IMR-90 (cell line): ENCODE results near the gene PSMG3. TPM values are rescaled to one million over a fixed set of nuclear protein-coding genes. Genes with fewer than 3 reads are reported as not detected.
A peak's percentile ranks its signal among the peaks of the same experiment; 100 is the strongest.

Experiments
- ATAC-seq: fragments of 200-7000 bp; cut with Tn5 transposase; 2 replicates; pipeline ENCODE4 v1.9.1; 2020; ENCODE audit warnings: low read depth, mild to moderate bottlenecking, moderate library complexity
- BruUV-seq: library from RNA; stranded (reverse); fragments of 400-500 nt; replicated peaks from 2 replicates; lab custom pipeline; 2021; lab: Mats Ljungman, UMichigan
- CTCF ChIA-PET: fragments of 300-600 bp; formaldehyde crosslinking; extraction: SDS; loops from one replicate; lab custom pipeline; 2021; ENCODE audit warnings: antibody characterized with exemption; lab: Yijun Ruan, JAX
- POLR2A ChIA-PET: fragments of 300-600 bp; sonication (Branson Sonifier 250); formaldehyde crosslinking; loops from one replicate; lab custom pipeline; 2022; ENCODE audit warnings: antibody characterized with exemption; ENCODE audit not compliant: unreplicated experiment; lab: Charles Lee
- DNase-seq: peaks from one replicate; pipeline ENCODE4 v3.0.0; 2013
- H2AFZ ChIP-seq: replicated peaks from 2 replicates; pipeline ENCODE3; 2013; ENCODE audit warnings: low read length, mild to moderate bottlenecking; ENCODE audit not compliant: poor library complexity
- H2AK5ac ChIP-seq: 2 replicates; pipeline ENCODE4 v1.6.1; 2013; ENCODE audit warnings: low read depth, low read length, inconsistent platforms
- H2AK9ac ChIP-seq: replicated peaks from 2 replicates; pipeline ENCODE3; 2013; ENCODE audit warnings: mild to moderate bottlenecking, low read depth, low read length, moderate library complexity; ENCODE audit not compliant: poor library complexity
- H2BK120ac ChIP-seq: 2 replicates; pipeline ENCODE4 v1.6.1; 2013; ENCODE audit warnings: low read depth, low read length, inconsistent platforms
- H2BK15ac ChIP-seq: 3 replicates; pipeline ENCODE4 v1.6.1; 2013; ENCODE audit warnings: low read depth, low read length, inconsistent platforms
- H2BK20ac ChIP-seq: 2 replicates; pipeline ENCODE4 v1.6.1; 2013; ENCODE audit warnings: low read depth, mild to moderate bottlenecking, inconsistent platforms, low read length, moderate library complexity
- H2BK5ac ChIP-seq: 2 replicates; pipeline ENCODE4 v1.6.1; 2013; ENCODE audit warnings: mild to moderate bottlenecking, low read depth, low read length, inconsistent platforms; ENCODE audit not compliant: poor library complexity, severe bottlenecking
- H3K14ac ChIP-seq: replicated peaks from 2 replicates; pipeline ENCODE4 v1.6.1; 2013; ENCODE audit warnings: low read depth, low read length, inconsistent platforms
- H3K18ac ChIP-seq: 2 replicates; pipeline ENCODE4 v1.6.1; 2013; ENCODE audit warnings: low read depth, low read length, control low read depth
- H3K23ac ChIP-seq: 2 replicates; pipeline ENCODE4 v1.6.1; 2013; ENCODE audit warnings: low read depth, low read length, inconsistent platforms
- H3K27ac ChIP-seq: 2 replicates; pipeline ENCODE4 v1.5.1; 2013; ENCODE audit warnings: mild to moderate bottlenecking, control low read depth, low read length; ENCODE audit not compliant: insufficient read depth
- H3K27me3 ChIP-seq: 2 replicates; pipeline ENCODE4 v1.6.1; 2013; ENCODE audit warnings: low read length; ENCODE audit not compliant: control insufficient read depth, insufficient read depth
- H3K36me3 ChIP-seq: 2 replicates; pipeline ENCODE4 v1.6.1; 2013; ENCODE audit warnings: low read length, mixed read lengths; ENCODE audit not compliant: control insufficient read depth, insufficient read depth
- H3K4ac ChIP-seq: 2 replicates; pipeline ENCODE4 v1.6.1; 2013; ENCODE audit warnings: low read depth, low read length, inconsistent platforms
- H3K4me1 ChIP-seq: 2 replicates; pipeline ENCODE4 v1.6.1; 2013; ENCODE audit warnings: low read length, mixed read lengths; ENCODE audit not compliant: control insufficient read depth, insufficient read depth
- H3K4me2 ChIP-seq: 2 replicates; pipeline ENCODE4 v1.6.1; 2013; ENCODE audit warnings: low read depth, mild to moderate bottlenecking, control low read depth, low read length, moderate library complexity
- H3K4me3 ChIP-seq: 2 replicates; pipeline ENCODE4 v1.5.1; 2013; ENCODE audit warnings: low read depth, mild to moderate bottlenecking, control low read depth, low read length, moderate library complexity; ENCODE audit not compliant: insufficient read depth
- H3K56ac ChIP-seq: 2 replicates; pipeline ENCODE4 v1.6.1; 2013; ENCODE audit warnings: low read length, inconsistent platforms; ENCODE audit not compliant: insufficient read depth; ENCODE audit errors: extremely low read depth
- H3K79me1 ChIP-seq, 2 experiments: 2 replicates each; pipeline ENCODE4 v1.6.1; 2013; ENCODE audit warnings: low read length in 2 of 2, inconsistent platforms in 1 of 2, low read depth in 1 of 2
- H3K9ac ChIP-seq: 2 replicates; pipeline ENCODE4 v1.6.1; 2013; ENCODE audit warnings: low read depth, low read length, control low read depth
- H3K9me1 ChIP-seq: 2 replicates; pipeline ENCODE4 v1.6.1; 2013; ENCODE audit warnings: low read length, inconsistent platforms; ENCODE audit not compliant: insufficient read depth
- H3K9me3 ChIP-seq: 2 replicates; pipeline ENCODE4 v1.6.1; 2013; ENCODE audit warnings: low read length; ENCODE audit not compliant: control insufficient read depth, insufficient read depth
- H4K20me1 ChIP-seq: 2 replicates; pipeline ENCODE4 v1.6.1; 2013; ENCODE audit warnings: low read length, inconsistent platforms; ENCODE audit not compliant: insufficient read depth
- H4K5ac ChIP-seq: 2 replicates; pipeline ENCODE4 v1.6.1; 2013; ENCODE audit warnings: mild to moderate bottlenecking, low read depth, low read length, control low read depth
- H4K8ac ChIP-seq, 2 experiments: 2 replicates each; pipeline ENCODE4 v1.6.1; 2013; ENCODE audit warnings: low read depth in 2 of 2, low read length in 2 of 2, control low read depth in 1 of 2, inconsistent platforms in 1 of 2
- H4K91ac ChIP-seq: 2 replicates; pipeline ENCODE4 v1.6.1; 2013; ENCODE audit warnings: low read depth, low read length, inconsistent platforms; ENCODE audit not compliant: insufficient read depth
- POLR2A ChIP-seq: IDR thresholded peaks from 2 replicates; pipeline ENCODE4 v1.6.1; 2012; ENCODE audit warnings: mild to moderate bottlenecking, low read depth, low read length
- SMC3 ChIP-seq: fragments of 150-350 bp; IDR thresholded peaks from 2 replicates; pipeline ENCODE4 v1.6.1; 2016; ENCODE audit warnings: low read depth, mild to moderate bottlenecking, antibody characterized with exemption, low read length, moderate library complexity
- WGBS, 2 experiments: methylation state at CpG; one replicate each; pipeline versions ENCODE4 v1.1.5 to v1.1.7; 2013; ENCODE audit warnings: missing lambda C conversion rate in 2 of 2; ENCODE audit not compliant: insufficient read length in 1 of 2; ENCODE audit errors: extremely low coverage in 2 of 2; 5-methylcytosine and 5-hydroxymethylcytosine counted together
- dilution Hi-C: fragments of 300-500 bp; cut with HindIII; formaldehyde crosslinking; loops from one replicate; pipeline ENCODE4 v1.14.3; 2018; ENCODE audit warnings: low sequenced_read_pairs; ENCODE audit not compliant: unreplicated experiment
- in situ Hi-C: fragments of 300-500 bp; cut with MboI; formaldehyde crosslinking; loops from 3 replicates; pipeline ENCODE4 v1.14.3; 2019; ENCODE audit warnings: low sequenced_read_pairs, inconsistent platforms, mixed read lengths
- intact Hi-C: fragments of 100-400 bp; cut with micrococcal nuclease; formaldehyde crosslinking; loops from 2 replicates; pipeline ENCODE4 v1.10.0; 2022
- polyA plus RNA-seq, 3 experiments: library from polyadenylated mRNA; depleted of rRNA; stranded (reverse); fragments of >200 nt; gene quantifications; 2 replicates each; pipeline ENCODE4 v1.2.3, GENCODE V29; 2012; ENCODE audit warnings: low replicate concordance in 1 of 3
- total RNA-seq: library from RNA; depleted of rRNA; stranded (reverse); fragments of >200 nt; gene quantifications from 2 replicates; pipeline ENCODE4 v1.2.3, GENCODE V29; 2012

PSMG3 gene
- total and polyA plus RNA-seq, 2 of the 4 experiments (the other 2 are of a cell fraction): 37.3 to 54.1 TPM

DNA sequence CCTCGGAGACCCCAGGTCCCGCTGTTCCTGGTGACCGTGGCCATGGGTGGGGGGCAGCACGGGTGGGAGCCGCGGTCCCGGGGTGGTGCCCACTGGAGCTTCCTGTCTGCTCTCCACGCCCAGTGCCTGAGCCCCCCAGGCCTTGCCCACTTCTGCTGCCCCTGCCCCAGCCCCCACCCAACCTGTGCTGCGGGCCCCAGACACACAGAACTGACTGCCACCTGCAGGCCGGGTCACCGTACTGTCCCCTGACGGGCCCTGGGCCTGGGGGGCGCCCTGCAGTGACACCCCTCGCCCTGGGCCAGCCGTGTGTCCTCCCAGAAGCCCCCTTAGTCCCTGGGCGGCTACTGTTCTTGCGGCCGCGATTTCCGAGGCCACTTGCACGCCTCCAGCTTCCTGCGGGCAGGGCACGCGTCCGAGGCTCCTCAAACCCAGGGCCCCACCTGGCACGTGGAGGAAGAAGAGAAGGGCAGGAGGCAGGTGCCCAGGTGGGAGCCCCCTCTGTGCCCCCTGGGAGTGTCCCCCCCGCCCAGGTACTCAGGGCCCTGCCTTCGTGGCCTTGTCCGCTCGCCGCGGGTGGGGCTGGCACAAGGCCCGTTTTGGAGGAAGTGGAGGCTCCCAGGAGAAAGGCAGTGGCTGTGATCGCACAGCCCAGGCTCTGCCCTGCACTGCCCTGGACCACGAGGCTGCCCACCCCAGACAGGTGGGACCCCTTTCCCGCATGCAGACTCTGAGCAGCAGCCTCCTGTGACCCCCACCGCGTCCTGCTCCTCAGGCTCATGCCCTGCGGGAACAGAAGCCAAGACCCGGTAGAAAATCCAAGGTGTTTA, 24.2 kb downstream of the PSMG3 start:
- Histone ChIP-seq H3K4me1 (no peaks in the 10 kb centered on the region), H3K56ac (no peak overlapping the region), H3K27ac (no peak overlapping the region), H2BK15ac (no peak overlapping the region), H3K4me3 (no peak overlapping the region), H3K79me1 (peaks cover 0 to 22% of the 10 kb centered on the region in 2 experiments; a peak in 3 of 4 replicates), H2AFZ (no peak overlapping the region), H3K36me3 (peaks cover 33% of the 10 kb centered on the region), H3K18ac (no peak overlapping the region), H2BK5ac (no peak overlapping the region), H4K8ac (no peak overlapping the region), H2BK20ac (no peak overlapping the region), H4K91ac (no peak overlapping the region), H3K4ac (no peak overlapping the region), H3K27me3 (no peaks in the 10 kb centered on the region), H3K9me3 (no peaks in the 10 kb centered on the region), H2AK5ac (no peak overlapping the region), H3K23ac (no peak overlapping the region), H3K14ac (no peak overlapping the region), H3K9me1 (no peaks in the 10 kb centered on the region; the same call in 1 of the 2 replicates), H4K20me1 (peaks cover 12% of the 10 kb centered on the region), H2AK9ac (peak overlapping the region; percentile 16), H4K5ac (no peak overlapping the region), H3K9ac (no peak overlapping the region), H2BK120ac (no peak overlapping the region), H3K4me2 (no peak overlapping the region)
- in situ Hi-C loops (no loop called here), dilution Hi-C loops (no loop called here), intact Hi-C loops (no loop called here)
- 92% methylated on average over 18 of the region's 40 CpGs; no CpG with 5 or more reads in 1 of the 2 experiments for WGBS, 2 experiments
- TF ChIP-seq POLR2A (peak; percentile 73), SMC3 (no peak)
- DNase-seq (no peak), ATAC-seq (peak; percentile 14; the same call in 1 of the 2 replicates)
- CTCF ChIA-PET: no interaction called here
- POLR2A ChIA-PET: no interaction called here
- BruUV-seq: no TSS peak
